Stimulated activated CD8-positive, alpha-beta memory T cell treated with anti-CD3 and anti-CD28 coated beads, Interleukin-15, amount 100 ng/mL, for 48 hours (primary cell): ENCODE data around the gene HTATSF1.

ENCODE experiments used
- DNase-seq, 2 donors: peaks; one replicate each; pipeline ENCODE4 v3.0.0-alpha.2; 2020; ENCODE audit warnings: low read depth in 2 of 2

The HTATSF1 gene

GRCh38 chrX:136497556-136498052, at the start of gene HTATSF1:
Gene HTATSF1 (plus strand): TSS chrX:136497592. CDS start chrX:136497685, 93 bp downstream.
- peak in 1 of 2 donors; percentile 0 for DNase-seq

GRCh38 chrX:136447968-136448367, 49.4 kb upstream of the HTATSF1 start:
- DNase-seq: no peak

- DNase-seq: no peak
Measured at GRCh38 chrX:136450050-136450830, 47.2 kb upstream of the HTATSF1 start.

- no peak for DNase-seq
Measured at GRCh38 chrX:136452614-136453013, 44.8 kb upstream of the HTATSF1 start.

- no peak for DNase-seq
Measured at GRCh38 chrX:136453114-136453513, 44.3 kb upstream of the HTATSF1 start.

GRCh38 chrX:136453771-136454170, 43.6 kb upstream of the HTATSF1 start:
- no peak for DNase-seq

GRCh38 chrX:136456133-136456532, 41.3 kb upstream of the HTATSF1 start:
- no peak for DNase-seq

- no peak for DNase-seq
Measured at GRCh38 chrX:136457303-136457917, 40.0 kb upstream of the HTATSF1 start.

GRCh38 chrX:136464589-136464988, 32.8 kb upstream of the HTATSF1 start:
- no peak for DNase-seq

GRCh38 chrX:136467303-136467702, 30.1 kb upstream of the HTATSF1 start:
- DNase-seq: no peak

- no peak for DNase-seq
Measured at GRCh38 chrX:136468391-136469103, 28.8 kb upstream of the HTATSF1 start.

GRCh38 chrX:136473663-136474062, 23.7 kb upstream of the HTATSF1 start:
- DNase-seq: no peak

GRCh38 chrX:136475236-136475635, 22.2 kb upstream of the HTATSF1 start:
- DNase-seq: no peak

- DNase-seq: no peak
Measured at GRCh38 chrX:136476501-136476900, 20.9 kb upstream of the HTATSF1 start.

GRCh38 chrX:136477026-136477425, 20.4 kb upstream of the HTATSF1 start:
- no peak for DNase-seq

GRCh38 chrX:136480383-136480782, 17.0 kb upstream of the HTATSF1 start:
- DNase-seq: no peak

- no peak for DNase-seq
Measured at GRCh38 chrX:136487647-136488046, 9.7 kb upstream of the HTATSF1 start, which contains the start of gene BRS3. Gene BRS3 (plus strand): TSS chrX:136487947. CDS start chrX:136488115, 168 bp downstream.

- DNase-seq: no peak
Measured at GRCh38 chrX:136488706-136489105, 8.7 kb upstream of the HTATSF1 start.

- no peak for DNase-seq
Measured at GRCh38 chrX:136491832-136492231, 5.6 kb upstream of the HTATSF1 start.

GRCh38 chrX:136493011-136493410, 4.4 kb upstream of the HTATSF1 start:
- DNase-seq: no peak

- DNase-seq: no peak
Measured at GRCh38 chrX:136495043-136495442, 2.3 kb upstream of the HTATSF1 start.

- DNase-seq: no peak
Measured at GRCh38 chrX:136496186-136496763, 1.1 kb upstream of the HTATSF1 start.
